Hepatocyte (in vitro differentiated cells): ENCODE measurements around the gene CAPRIN2. TPM values are rescaled to one million over a fixed set of nuclear protein-coding genes. Genes with fewer than 3 reads are reported as not detected.

Experiments
- DNase-seq: peaks from one replicate; pipeline ENCODE4 v3.0.0-alpha.2; 2016; ENCODE audit warnings: low spot score
- H2AFZ ChIP-seq: fragments of 200-600 bp; sonication (generic); 2 replicates; pipeline ENCODE4 v1.6.0; 2016; ENCODE audit warnings: antibody characterized with exemption, mild to moderate bottlenecking
- H3K27ac ChIP-seq: fragments of 200-600 bp; sonication (generic); 2 replicates; pipeline ENCODE4 v1.5.1; 2016; ENCODE audit warnings: mild to moderate bottlenecking
- H3K27me3 ChIP-seq: fragments of 200-600 bp; sonication (generic); 2 replicates; pipeline ENCODE4 v1.6.1; 2016
- H3K36me3 ChIP-seq: fragments of 200-600 bp; sonication (generic); replicated peaks from 2 replicates; pipeline ENCODE4 v1.5.1; 2016; ENCODE audit warnings: low read depth; ENCODE audit not compliant: insufficient read depth
- H3K4me1 ChIP-seq: fragments of 200-600 bp; sonication (generic); 2 replicates; pipeline ENCODE4 v1.5.1; 2016; ENCODE audit warnings: mild to moderate bottlenecking, moderate library complexity; ENCODE audit not compliant: insufficient read depth
- H3K4me2 ChIP-seq: fragments of 200-600 bp; sonication (generic); 2 replicates; pipeline ENCODE4 v1.6.0; 2016
- H3K4me3 ChIP-seq: fragments of 200-600 bp; sonication (generic); 2 replicates; pipeline ENCODE4 v1.5.1; 2016; ENCODE audit warnings: mild to moderate bottlenecking
- H3K79me2 ChIP-seq: fragments of 200-600 bp; sonication (generic); 2 replicates; pipeline ENCODE4 v1.6.0; 2017; ENCODE audit warnings: mild to moderate bottlenecking
- H3K9me2 ChIP-seq: fragments of 200-600 bp; sonication (generic); replicated peaks from 2 replicates; pipeline ENCODE4 v1.6.0; 2017; ENCODE audit warnings: mild to moderate bottlenecking; ENCODE audit not compliant: insufficient read depth
- H3K9me3 ChIP-seq: fragments of 200-600 bp; sonication (generic); 2 replicates; pipeline ENCODE4 v1.5.1; 2016; ENCODE audit warnings: low read depth, mild to moderate bottlenecking
- H4K20me1 ChIP-seq: fragments of 200-600 bp; sonication (generic); 2 replicates; pipeline ENCODE4 v1.6.0; 2016; ENCODE audit warnings: mild to moderate bottlenecking; ENCODE audit not compliant: insufficient read depth, poor library complexity, severe bottlenecking
- EZH2 ChIP-seq: fragments of 200-600 bp; sonication (generic); IDR thresholded peaks from 2 replicates; pipeline ENCODE4 v1.6.1; 2016; ENCODE audit warnings: antibody characterized with exemption, mild to moderate bottlenecking, borderline replicate concordance
- EZH2phosphoT487 ChIP-seq: fragments of 200-600 bp; sonication (generic); IDR thresholded peaks from one replicate; pipeline ENCODE4 v1.6.1; 2018; ENCODE audit warnings: antibody characterized with exemption, mild to moderate bottlenecking, low read depth, moderate library complexity; ENCODE audit not compliant: unreplicated experiment, severe bottlenecking
- WGBS: methylation state at CpG from one replicate; pipeline ENCODE4 v1.1.6; 2016; ENCODE audit warnings: low lambda C conversion rate; ENCODE audit errors: missing lambda C conversion rate; 5-methylcytosine and 5-hydroxymethylcytosine counted together
- polyA plus RNA-seq: library from polyadenylated mRNA; unstranded; fragments of >200 nt; fragmentation: Nextera tagmentation; extraction: Ambion mirVana; gene quantifications from 2 replicates; pipeline ENCODE4 v1.2.1, GENCODE V29; 2016
- total RNA-seq: library from RNA; depleted of rRNA; stranded (reverse); fragments of >200 nt; gene quantifications from 2 replicates; pipeline ENCODE4 v1.2.3, GENCODE V29; 2014
- TF ChIP-seq, protein P1 (sequence below): fragments of 200-600 bp; sonication (generic); IDR thresholded peaks from 2 replicates; pipeline ENCODE4 v1.5.1; 2016; ENCODE audit warnings: antibody characterized with exemption, mild to moderate bottlenecking; ENCODE audit not compliant: poor library complexity

The CAPRIN2 gene
- total and polyA plus RNA-seq, 2 experiments from 2014 or later = 19.0 to 25.4 TPM

DNA sequence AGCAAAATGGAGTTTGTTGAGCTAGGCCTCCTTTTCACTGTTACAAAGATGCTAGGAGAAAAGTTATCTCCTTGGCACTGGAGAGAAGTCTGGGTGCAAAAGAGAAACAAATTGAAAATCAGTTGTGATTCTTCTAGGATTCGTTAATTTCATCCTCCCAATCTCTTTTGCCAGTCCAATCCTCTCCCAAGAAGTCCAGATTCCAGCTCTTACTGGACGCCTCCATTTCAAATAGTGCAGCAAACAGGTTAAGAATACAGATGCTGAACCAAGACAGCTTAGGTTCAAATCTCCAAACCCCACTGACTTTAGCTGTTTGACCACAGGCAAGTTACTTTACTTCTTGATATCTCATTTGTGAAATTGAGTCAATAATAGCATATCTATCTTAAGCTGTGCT is 34.0 kb upstream of the CAPRIN2 start:
- TF ChIP-seq, protein P1, sequence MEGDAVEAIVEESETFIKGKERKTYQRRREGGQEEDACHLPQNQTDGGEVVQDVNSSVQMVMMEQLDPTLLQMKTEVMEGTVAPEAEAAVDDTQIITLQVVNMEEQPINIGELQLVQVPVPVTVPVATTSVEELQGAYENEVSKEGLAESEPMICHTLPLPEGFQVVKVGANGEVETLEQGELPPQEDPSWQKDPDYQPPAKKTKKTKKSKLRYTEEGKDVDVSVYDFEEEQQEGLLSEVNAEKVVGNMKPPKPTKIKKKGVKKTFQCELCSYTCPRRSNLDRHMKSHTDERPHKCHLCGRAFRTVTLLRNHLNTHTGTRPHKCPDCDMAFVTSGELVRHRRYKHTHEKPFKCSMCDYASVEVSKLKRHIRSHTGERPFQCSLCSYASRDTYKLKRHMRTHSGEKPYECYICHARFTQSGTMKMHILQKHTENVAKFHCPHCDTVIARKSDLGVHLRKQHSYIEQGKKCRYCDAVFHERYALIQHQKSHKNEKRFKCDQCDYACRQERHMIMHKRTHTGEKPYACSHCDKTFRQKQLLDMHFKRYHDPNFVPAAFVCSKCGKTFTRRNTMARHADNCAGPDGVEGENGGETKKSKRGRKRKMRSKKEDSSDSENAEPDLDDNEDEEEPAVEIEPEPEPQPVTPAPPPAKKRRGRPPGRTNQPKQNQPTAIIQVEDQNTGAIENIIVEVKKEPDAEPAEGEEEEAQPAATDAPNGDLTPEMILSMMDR = no peak
- TF ChIP-seq EZH2 (no peak), EZH2phosphoT487 (no peak)
- Histone ChIP-seq H2AFZ (no peak overlapping the region), H3K36me3 (no peaks in the 10 kb centered on the region), H3K4me2 (no peak overlapping the region), H3K9me2 (no peaks in the 10 kb centered on the region), H3K27me3 (no peaks in the 10 kb centered on the region), H3K79me2 (no peaks in the 10 kb centered on the region), H3K27ac (no peak overlapping the region), H3K4me3 (no peak overlapping the region), H3K4me1 (no peaks in the 10 kb centered on the region), H4K20me1 (no peaks in the 10 kb centered on the region), H3K9me3 (no peaks in the 10 kb centered on the region)
- no peak for DNase-seq
- WGBS = 94% methylated on average over 2 of the region's 2 CpGs

DNA sequence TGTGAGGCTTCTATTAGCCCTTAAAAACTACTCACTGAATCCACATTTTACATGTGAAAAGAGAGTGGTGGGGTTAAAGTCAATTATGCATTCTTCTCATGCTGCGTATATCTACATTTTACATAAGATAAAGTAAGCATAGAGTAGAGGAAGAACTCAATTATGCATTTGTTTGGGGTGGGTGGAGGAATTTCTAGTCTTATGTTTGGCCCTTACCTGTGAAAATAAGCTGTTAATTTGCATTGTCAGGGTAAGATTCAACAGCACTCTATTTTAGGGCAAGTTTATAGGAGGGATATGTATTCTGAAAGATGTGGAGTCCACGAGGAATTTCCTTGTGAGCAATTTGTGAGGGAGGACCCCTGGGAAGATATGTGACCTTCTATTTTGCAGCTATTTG is 30.9 kb upstream of the CAPRIN2 start:
- no peaks in the 10 kb centered on the region for H3K9me2 ChIP-seq
- no peaks in the 10 kb centered on the region for H3K36me3 ChIP-seq
- H3K27ac ChIP-seq = no peak overlapping the region
- WGBS = 74% methylated on average over 2 of the region's 2 CpGs
- no peaks in the 10 kb centered on the region for H3K79me2 ChIP-seq
- no peaks in the 10 kb centered on the region for H3K9me3 ChIP-seq
- H3K4me2 ChIP-seq = no peak overlapping the region
- no peaks in the 10 kb centered on the region for H4K20me1 ChIP-seq
- H3K4me3 ChIP-seq = no peak overlapping the region
- H3K4me1 ChIP-seq = no peaks in the 10 kb centered on the region
- H3K27me3 ChIP-seq = no peaks in the 10 kb centered on the region
- DNase-seq = no peak
- TF ChIP-seq EZH2phosphoT487 (no peak), EZH2 (no peak)
- TF ChIP-seq, protein P1 = no peak
- no peak overlapping the region for H2AFZ ChIP-seq

- H3K27ac ChIP-seq = no peak overlapping the region
- TF ChIP-seq EZH2phosphoT487 (no peak), EZH2 (no peak)
- TF ChIP-seq, protein P1 = no peak
- H3K4me2 ChIP-seq = no peak overlapping the region
- H3K9me3 ChIP-seq = no peaks in the 10 kb centered on the region
- no peaks in the 10 kb centered on the region for H3K4me1 ChIP-seq
- no peaks in the 10 kb centered on the region for H3K79me2 ChIP-seq
- H3K9me2 ChIP-seq = no peaks in the 10 kb centered on the region
- H3K36me3 ChIP-seq = no peaks in the 10 kb centered on the region
- H2AFZ ChIP-seq = no peak overlapping the region
- no peak for DNase-seq
- no peaks in the 10 kb centered on the region for H4K20me1 ChIP-seq
- no peak overlapping the region for H3K4me3 ChIP-seq
- no peaks in the 10 kb centered on the region for H3K27me3 ChIP-seq
- 100% methylated on average over 1 of the region's 1 CpG for WGBS
These were observed 29.8 kb upstream of the CAPRIN2 start for GRCh38 chr12:30784508-30784907.

GRCh38 chr12:30783946-30784345 is 29.2 kb upstream of the CAPRIN2 start:
- Histone ChIP-seq H3K27ac (no peak overlapping the region), H2AFZ (no peak overlapping the region), H4K20me1 (no peaks in the 10 kb centered on the region), H3K79me2 (no peaks in the 10 kb centered on the region), H3K36me3 (no peaks in the 10 kb centered on the region), H3K27me3 (no peaks in the 10 kb centered on the region), H3K4me1 (no peaks in the 10 kb centered on the region), H3K9me2 (no peaks in the 10 kb centered on the region), H3K4me2 (no peak overlapping the region), H3K4me3 (no peak overlapping the region), H3K9me3 (no peaks in the 10 kb centered on the region)
- TF ChIP-seq, protein P1 = no peak
- TF ChIP-seq EZH2 = no peak
- TF ChIP-seq EZH2phosphoT487 = no peak
- DNase-seq = no peak
- WGBS = 83% methylated on average over 2 of the region's 2 CpGs
